ENCODE measurements around the gene TTC16.

DNA sequence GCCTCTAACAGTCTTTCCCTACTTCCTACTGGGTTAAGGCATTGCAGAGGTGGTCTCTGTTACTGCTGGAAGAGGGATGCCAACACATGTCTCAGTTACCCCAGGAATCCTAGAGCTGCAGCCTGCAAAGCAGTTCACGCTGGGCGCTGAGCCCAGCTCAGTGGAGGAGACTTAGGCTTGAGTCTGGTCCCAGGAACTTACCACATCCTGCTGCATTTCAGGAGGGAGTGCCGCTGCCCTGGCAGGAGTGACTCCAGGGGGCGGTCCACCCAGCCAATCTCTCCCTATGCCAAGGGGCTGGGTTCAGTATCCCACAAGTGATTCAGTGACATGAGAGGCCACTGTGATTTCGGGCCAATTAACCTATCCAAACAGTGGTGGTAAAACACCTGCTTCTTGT lies 7.6 kb downstream of the TTC16 start:
- TF ChIP-seq POLR2A (IDR thresholded peaks at IDR 0.05; ENCODE audit: low read depth, low read length) (no peak), POLR2AphosphoS5 (IDR thresholded peaks at IDR 0.05; ENCODE audit: low read depth, low read length) (no peak), TAF1 (IDR thresholded peaks at IDR 0.05; ENCODE audit: borderline replicate concordance, low read depth, low read length) (no peak)

All from GM12892 (cell line).